Lung (tissue), 12 donors: Measurements from ENCODE around the gene MAP3K20. TPM values are rescaled to one million over a fixed set of nuclear protein-coding genes. Genes with fewer than 3 reads are reported as not detected.

Experiments
- ATAC-seq: fragments of 200-7000 bp; cut with Tn5 transposase; one replicate; pipeline ENCODE4 v1.9.1; 2020; ENCODE audit warnings: moderate number of reproducible peaks; ENCODE audit not compliant: insufficient read depth, low FRiP score
- DNase-seq, 3 donors: peaks; one replicate each; pipeline ENCODE4 v3.0.0-alpha.2; 2013 to 2017
- H3K27ac ChIP-seq, 2 donors: one replicate each; pipeline ENCODE4 v1.5.1; 2013; ENCODE audit warnings: mild to moderate bottlenecking in 2 of 2, moderate library complexity in 2 of 2, control low read depth in 1 of 2, inconsistent platforms in 1 of 2, low read depth in 1 of 2, low read length in 1 of 2
- H3K27me3 ChIP-seq, 3 donors: one replicate each; pipeline ENCODE4 v1.5.1; 2013; ENCODE audit warnings: low read length in 2 of 3; ENCODE audit not compliant: control insufficient read depth in 3 of 3, insufficient read depth in 3 of 3
- H3K36me3 ChIP-seq, 4 donors: one replicate each; pipeline ENCODE4 v1.5.1; 2013; ENCODE audit warnings: low read length in 4 of 4, mild to moderate bottlenecking in 1 of 4, moderate library complexity in 1 of 4; ENCODE audit not compliant: control insufficient read depth in 4 of 4, insufficient read depth in 4 of 4
- H3K4me1 ChIP-seq, 5 donors: one replicate each; pipeline ENCODE4 v1.5.1; 2013; ENCODE audit warnings: low read length in 5 of 5, mild to moderate bottlenecking in 2 of 5, moderate library complexity in 1 of 5; ENCODE audit not compliant: control insufficient read depth in 5 of 5, insufficient read depth in 5 of 5
- H3K4me3 ChIP-seq: one replicate; pipeline ENCODE4 v1.5.1; 2013; ENCODE audit warnings: mild to moderate bottlenecking, control low read depth, moderate library complexity
- H3K9ac ChIP-seq, 2 donors: one replicate each; pipeline ENCODE4 v1.5.1; 2013; ENCODE audit warnings: low read length in 2 of 2, control low read depth in 1 of 2; ENCODE audit not compliant: insufficient read depth in 1 of 2
- H3K9me3 ChIP-seq, 4 donors: one replicate each; pipeline ENCODE4 v1.5.1; 2013; ENCODE audit warnings: low read length in 3 of 4, mild to moderate bottlenecking in 1 of 4, moderate library complexity in 1 of 4; ENCODE audit not compliant: control insufficient read depth in 4 of 4, insufficient read depth in 3 of 4
- CTCF ChIP-seq: IDR thresholded peaks from 2 replicates; pipeline ENCODE4 v1.5.1; 2012; ENCODE audit warnings: mild to moderate bottlenecking; ENCODE audit errors: control extremely low read depth, extremely low read depth
- WGBS, 2 donors: extraction: QIAGEN DNeasy Blood & Tissue Kit; methylation state at CpG; one replicate each; pipeline ENCODE4 v1.1.7; 2013; 5-methylcytosine and 5-hydroxymethylcytosine counted together
- polyA plus RNA-seq, 2 donors: library from polyadenylated mRNA; stranded (reverse); fragments of 200-250 nt; gene quantifications; one replicate each; pipeline ENCODE4 v1.2.1, GENCODE V29; 2013
- total RNA-seq, 2 donors: library from RNA; depleted of rRNA in 1 of 2; stranded (reverse); fragments of >200 nt in 1 of 2; gene quantifications; one replicate each; pipeline ENCODE4 v1.2.1, GENCODE V29; 2014 to 2021
- donor health status: control.
- donor health status: control.
- donor health status: Bipolar disorder and iron deficiency.
- donor health status: healthy.
- donor health status: DM: yes; HTN: yes; CAD: no.

The MAP3K20 gene
- total and polyA plus RNA-seq, 4 donors, result 13.4 to 71.6 (median 31.6) TPM

- Histone ChIP-seq H3K36me3 (no peaks in the 10 kb centered on the region), H3K9me3 (peaks cover 0 to 2% (median 0%) of the 10 kb centered on the region in 4 donors), H3K27ac (no peak overlapping the region), H3K4me3 (no peak overlapping the region), H3K4me1 (no peaks in the 10 kb centered on the region), H3K9ac (no peak overlapping the region), H3K27me3 (no peaks in the 10 kb centered on the region)
- ATAC-seq (no peak), DNase-seq (no peak)
- TF ChIP-seq CTCF, result no peak
- WGBS, 2 donors, result 94 to 96% methylated on average over 28 of the region's 28 CpGs
These were observed 207.3 kb downstream of the MAP3K20 start for GRCh38 chr2:173282795-173283545.

GRCh38 chr2:173286153-173286809, 210.6 kb downstream of the MAP3K20 start:
- peaks cover 0 to 2% (median 0%) of the 10 kb centered on the region in 4 donors for H3K9me3 ChIP-seq
- H3K27ac ChIP-seq, result no peak overlapping the region
- no peaks in the 10 kb centered on the region for H3K36me3 ChIP-seq
- no peak overlapping the region for H3K9ac ChIP-seq
- TF ChIP-seq CTCF, result no peak
- no peaks in the 10 kb centered on the region for H3K27me3 ChIP-seq
- H3K4me3 ChIP-seq, result no peak overlapping the region
- ATAC-seq (no peak), DNase-seq (no peak)
- no peaks in the 10 kb centered on the region for H3K4me1 ChIP-seq
- WGBS, 2 donors, result 75 to 76% methylated on average over 7 of the region's 7 CpGs

GRCh38 chr2:173287594-173287993, 211.9 kb downstream of the MAP3K20 start:
- H3K4me1 ChIP-seq, result no peaks in the 10 kb centered on the region
- ATAC-seq, result no peak
- 70 to 90% methylated on average over 2 of the region's 2 CpGs for WGBS, 2 donors
- no peaks in the 10 kb centered on the region for H3K36me3 ChIP-seq
- DNase-seq, result no peak
- no peak for TF ChIP-seq CTCF
- H3K27ac ChIP-seq, result no peak overlapping the region
- H3K4me3 ChIP-seq, result no peak overlapping the region
- H3K9me3 ChIP-seq, result peaks cover 0 to 4% (median 0%) of the 10 kb centered on the region in 4 donors
- no peaks in the 10 kb centered on the region for H3K27me3 ChIP-seq
- H3K9ac ChIP-seq, result no peak overlapping the region
